Right ventricle myocardium inferior (tissue), 1 donor: ENCODE measurements around the gene NDUFS6. TPM values are rescaled to one million over a fixed set of nuclear protein-coding genes. Genes with fewer than 3 reads are reported as not detected.

ENCODE experiments used
- ATAC-seq: fragments of 200-7000 bp; cut with Tn5 transposase; one replicate; pipeline ENCODE4 v1.9.1; 2020; ENCODE audit warnings: mild to moderate bottlenecking, moderate library complexity
- DNase-seq: peaks from one replicate; pipeline ENCODE4 v3.0.0; 2021; ENCODE audit errors: missing footprints
- intact Hi-C: fragments of 100-400 bp; cut with DNase I; formaldehyde crosslinking; loops from one replicate; pipeline ENCODE4 v1.11.0; 2022
- total RNA-seq: library from RNA; stranded (reverse); fragmentation: NEBNext Ultra II Directional; extraction: Animal tissue kit (Norgen Biotek cat#: 25700); gene quantifications from one replicate; pipeline ENCODE4 v1.2.1, GENCODE V29; 2021
- donor health status: DM: no; HTN: yes; CAD: no; lungs with severe emphysema.

Gene NDUFS6
- total RNA-seq, 1 donor from 2014 or later: 134 TPM

DNA sequence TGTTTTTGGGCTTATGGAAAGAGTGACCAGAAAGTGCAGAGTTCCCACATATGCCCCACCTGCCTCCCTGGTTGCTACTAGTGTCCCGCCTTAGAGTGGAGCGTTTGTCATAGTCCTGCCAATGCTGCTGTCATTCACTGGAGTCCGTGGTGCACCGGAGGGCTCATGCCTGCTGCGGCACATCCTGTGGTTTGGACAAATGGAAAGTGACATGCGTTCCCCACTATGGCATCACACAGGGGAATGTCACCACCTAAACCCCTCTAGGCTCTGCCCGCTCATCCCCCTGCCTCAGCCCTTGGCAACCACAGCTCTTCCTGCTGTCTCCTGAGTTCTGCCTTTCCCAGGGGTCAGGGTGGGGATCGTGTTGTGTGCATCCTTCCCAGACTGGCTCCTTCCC is 52.3 kb downstream of the NDUFS6 start:
- intact Hi-C loops: no loop called here
- DNase-seq: peak; percentile 8
- no peak for ATAC-seq

DNA sequence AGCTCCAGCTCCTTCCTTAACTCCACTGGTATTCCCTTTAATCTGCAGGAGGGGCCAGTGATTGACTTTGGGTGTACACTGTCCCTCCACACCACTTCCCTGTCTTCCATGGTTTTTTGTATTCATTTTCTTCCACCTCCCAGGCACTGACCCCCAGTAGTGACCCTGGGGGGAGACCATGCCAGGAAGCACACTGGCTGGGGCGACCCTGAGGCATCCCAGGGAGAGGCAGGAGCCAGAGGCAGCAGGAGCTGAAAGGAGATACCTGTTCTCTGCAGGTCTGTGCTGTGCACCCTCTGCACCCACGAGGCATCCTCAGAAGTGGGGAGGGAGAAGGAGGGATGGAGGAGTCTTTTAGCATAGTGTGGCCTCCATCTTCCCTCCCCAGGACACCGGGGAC is 53.9 kb downstream of the NDUFS6 start:
- intact Hi-C loops: no loop called here
- DNase-seq (peak; percentile 9), ATAC-seq (no peak)

DNA sequence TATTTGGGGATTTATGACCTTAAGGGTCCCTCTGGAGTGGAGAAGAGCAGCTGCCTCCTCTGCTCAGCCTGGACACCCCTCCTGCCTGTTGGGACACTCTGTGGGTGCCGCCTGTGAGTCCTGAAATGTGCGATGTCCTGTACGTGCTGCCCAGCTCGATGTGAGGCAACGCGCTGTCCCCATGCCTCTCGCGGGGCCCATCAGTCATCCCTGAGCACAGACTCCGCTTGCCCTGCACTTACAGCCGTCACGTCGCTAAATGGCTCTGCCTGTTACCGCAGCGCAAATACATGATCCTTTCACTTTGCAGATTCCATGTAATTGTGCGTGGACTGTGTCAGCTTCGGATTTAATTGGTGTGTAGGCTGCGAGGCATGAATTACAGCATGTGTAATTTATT is 54.4 kb downstream of the NDUFS6 start:
- ATAC-seq: no peak
- DNase-seq: no peak
- intact Hi-C loops: no loop called here

GRCh38 chr5:1856596-1857255 is 55.5 kb downstream of the NDUFS6 start:
- intact Hi-C loops: no loop called here
- ATAC-seq: no peak
- DNase-seq: peak; percentile 11

GRCh38 chr5:1857256-1857600 is 56.0 kb downstream of the NDUFS6 start:
- peak; percentile 57 for DNase-seq
- ATAC-seq: no peak
- intact Hi-C loops: no loop called here

DNA sequence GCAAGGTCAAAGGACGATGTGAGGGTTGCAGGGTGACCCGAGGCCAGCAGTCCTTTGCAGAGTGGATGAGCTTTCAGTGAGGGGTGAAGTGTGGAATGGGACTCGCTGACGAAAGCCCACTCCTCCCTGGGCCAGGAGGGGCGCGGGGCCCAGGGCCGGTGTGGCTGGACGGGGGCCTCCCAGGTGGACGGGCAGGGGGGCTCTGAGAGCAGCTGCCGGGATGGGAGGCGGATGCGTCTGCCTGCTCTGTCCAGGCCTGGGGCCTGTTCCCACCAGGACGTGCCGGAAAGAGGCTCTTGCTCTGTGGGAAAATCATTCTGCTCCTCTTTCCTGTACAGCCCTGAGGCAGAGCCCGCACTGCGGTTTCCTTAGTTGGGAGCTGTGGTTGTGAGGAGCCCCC is 57.2 kb downstream of the NDUFS6 start:
- ATAC-seq (no peak), DNase-seq (peak; percentile 14)
- intact Hi-C loops: no loop called here

DNA sequence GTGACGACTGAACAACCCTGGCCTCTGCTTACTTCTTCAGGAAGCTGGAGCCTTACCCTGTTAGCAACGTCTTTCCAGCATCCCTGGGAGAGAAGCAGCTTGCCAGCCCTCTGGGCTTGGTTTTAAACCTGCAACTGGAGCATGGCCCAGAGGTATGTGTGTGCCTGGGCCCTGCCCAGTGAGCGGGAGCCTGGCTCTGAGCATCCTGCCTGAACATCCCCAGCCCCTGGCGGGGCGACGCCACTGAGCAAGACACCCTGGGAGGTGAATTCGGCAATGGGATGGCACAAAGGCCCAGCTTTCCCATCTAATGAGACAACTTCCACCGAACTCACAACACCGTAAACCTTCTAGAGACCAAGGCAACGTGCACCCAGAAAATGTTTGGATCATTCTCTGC is 57.9 kb downstream of the NDUFS6 start:
- DNase-seq: peak; percentile 27
- intact Hi-C loops: no loop called here
- no peak for ATAC-seq

DNA sequence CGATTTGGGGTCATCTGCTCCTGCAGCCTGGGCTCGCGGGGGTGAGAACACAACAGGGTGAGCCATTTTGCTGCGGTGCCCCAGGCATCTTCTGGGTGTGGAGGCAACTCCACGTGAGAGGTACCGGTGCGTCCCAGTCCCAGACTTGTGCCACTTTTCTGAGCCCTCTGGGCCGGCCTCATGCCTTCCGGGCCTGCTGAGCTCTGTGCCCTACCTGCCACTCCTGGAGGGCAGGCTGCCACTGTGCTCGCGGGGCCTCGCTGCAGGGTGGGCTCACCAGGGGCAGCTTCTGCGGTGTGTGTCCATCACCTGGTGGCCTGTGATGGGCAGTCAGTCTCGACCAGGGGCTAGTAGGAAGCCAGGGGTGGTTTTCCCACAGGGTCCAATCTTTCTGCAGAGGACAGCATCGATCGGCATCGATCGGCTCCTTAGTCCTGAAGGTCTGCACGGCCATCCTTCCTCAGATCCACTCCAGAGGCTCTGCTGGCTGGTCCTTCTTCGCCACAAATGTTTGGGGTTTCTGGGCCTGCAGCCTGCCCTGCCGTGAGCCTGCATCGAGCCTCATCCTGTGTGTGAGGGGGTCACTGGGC is 58.9 kb downstream of the NDUFS6 start:
- peak; percentile 44 for DNase-seq
- no peak for ATAC-seq
- intact Hi-C loops: no loop called here

GRCh38 chr5:1860949-1861348 is 59.7 kb downstream of the NDUFS6 start:
- peak; percentile 86 for ATAC-seq
- no peak for DNase-seq
- intact Hi-C loops: no loop called here

GRCh38 chr5:1864896-1865440 is 63.8 kb downstream of the NDUFS6 start:
- no peak for DNase-seq
- intact Hi-C loops: no loop called here
- ATAC-seq: no peak

DNA sequence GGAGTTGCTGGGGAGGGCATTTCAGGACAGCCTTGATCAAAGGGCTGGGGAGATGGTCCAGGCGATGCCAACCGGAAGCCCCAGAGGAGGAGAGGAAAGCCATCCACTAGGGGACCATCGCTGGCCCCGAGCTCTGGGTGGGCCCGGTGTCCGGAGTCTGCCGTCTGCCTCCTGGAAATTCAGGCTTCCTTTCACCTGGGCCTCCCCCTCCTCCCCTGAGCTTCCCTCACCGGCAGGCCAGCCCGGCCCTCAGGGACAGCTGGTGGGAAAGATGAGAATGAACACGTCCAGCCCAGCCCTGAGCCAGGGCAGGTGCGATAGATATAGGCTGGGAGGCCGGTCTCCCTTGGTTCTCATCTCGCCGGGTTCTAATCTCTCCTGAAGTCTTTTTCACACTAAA is 64.3 kb downstream of the NDUFS6 start:
- ATAC-seq (no peak), DNase-seq (no peak)
- intact Hi-C loops: no loop called here

Other genes with a start within 250 kb of the NDUFS6 start
- gene MRPL36, start 1.6 kb upstream of the NDUFS6 start, total RNA-seq: 62.3 TPM
- gene IRX4, start 81.5 kb downstream of the NDUFS6 start, total RNA-seq: 17.6 TPM